ENCODE measurements around the gene ASMTL. TPM values are rescaled to one million over a fixed set of nuclear protein-coding genes. Genes with fewer than 3 reads are reported as not detected.

ASMTL gene
- total RNA-seq, 2 donors from 2014 or later, result 46.7 to 80.9 TPM

DNA sequence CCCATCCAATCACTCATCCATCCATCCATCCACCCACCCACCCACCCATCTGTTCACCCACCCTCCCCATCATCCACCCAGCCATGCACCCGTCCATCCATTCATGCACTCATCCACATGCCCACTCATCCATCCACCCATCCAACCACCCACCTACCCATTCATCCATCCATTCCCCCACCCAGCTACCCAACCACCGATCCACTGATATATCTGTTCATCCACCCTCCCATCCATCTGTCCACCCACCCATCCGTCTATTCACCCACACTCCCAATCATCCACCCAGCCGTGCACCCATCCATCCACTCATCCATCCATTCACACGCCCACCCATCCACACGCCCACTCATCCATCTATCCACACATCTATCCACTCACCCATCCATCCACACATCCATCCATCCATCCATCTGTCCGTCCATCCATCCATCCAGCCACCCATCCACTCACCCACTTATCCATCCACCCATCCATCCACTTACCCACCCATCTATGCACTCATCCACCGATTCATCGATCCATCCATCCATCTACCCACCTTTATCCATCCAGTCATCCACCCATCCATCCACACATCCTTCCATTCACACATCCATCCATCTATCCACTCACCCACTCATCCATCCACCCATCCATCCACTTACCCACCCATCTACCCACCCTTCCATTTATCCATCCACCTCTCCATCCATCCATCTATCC is 28.4 kb downstream of the ASMTL start:
- H3K9me3 Mint-ChIP-seq, result peaks cover 38% of the 10 kb centered on the region
- DNase-seq, result no peak
- H3K36me3 ChIP-seq (ENCODE audit: control insufficient read depth, insufficient read depth, low read length), result peaks cover 42% of the 10 kb centered on the region
- no peak overlapping the region for H3K4me3 Mint-ChIP-seq
- no peaks in the 10 kb centered on the region for H3K27me3 Mint-ChIP-seq (ENCODE audit: insufficient read depth)
- 76 to 77% methylated on average over 8 to 9 of the region's 9 CpGs for WGBS, 2 experiments (ENCODE audit: insufficient coverage in 1 of 2, insufficient read length in 1 of 2)
- H3K27me3 ChIP-seq (ENCODE audit: control insufficient read depth, insufficient read depth, low read length, poor library complexity, severe bottlenecking), result no peaks in the 10 kb centered on the region
- no peaks in the 10 kb centered on the region for H3K4me1 ChIP-seq (ENCODE audit: control insufficient read depth, insufficient read depth, low read length)
- H3K36me3 Mint-ChIP-seq (ENCODE audit: low read depth), result peaks cover 79% of the 10 kb centered on the region
- peaks cover 29% of the 10 kb centered on the region for H3K9me3 ChIP-seq (ENCODE audit: control insufficient read depth, low read length)
- H3K27ac Mint-ChIP-seq, result no peak overlapping the region
- no peak overlapping the region for H3K27ac ChIP-seq (ENCODE audit: low read depth, low read length)
- peaks cover 12% of the 10 kb centered on the region for H3K4me1 Mint-ChIP-seq
- H3K9ac ChIP-seq (ENCODE audit: extremely low read depth, low read length, poor library complexity, severe bottlenecking), result no peak overlapping the region
- no peak overlapping the region for H3K4me3 ChIP-seq (ENCODE audit: low read length)
- TF ChIP-seq, protein P1, sequence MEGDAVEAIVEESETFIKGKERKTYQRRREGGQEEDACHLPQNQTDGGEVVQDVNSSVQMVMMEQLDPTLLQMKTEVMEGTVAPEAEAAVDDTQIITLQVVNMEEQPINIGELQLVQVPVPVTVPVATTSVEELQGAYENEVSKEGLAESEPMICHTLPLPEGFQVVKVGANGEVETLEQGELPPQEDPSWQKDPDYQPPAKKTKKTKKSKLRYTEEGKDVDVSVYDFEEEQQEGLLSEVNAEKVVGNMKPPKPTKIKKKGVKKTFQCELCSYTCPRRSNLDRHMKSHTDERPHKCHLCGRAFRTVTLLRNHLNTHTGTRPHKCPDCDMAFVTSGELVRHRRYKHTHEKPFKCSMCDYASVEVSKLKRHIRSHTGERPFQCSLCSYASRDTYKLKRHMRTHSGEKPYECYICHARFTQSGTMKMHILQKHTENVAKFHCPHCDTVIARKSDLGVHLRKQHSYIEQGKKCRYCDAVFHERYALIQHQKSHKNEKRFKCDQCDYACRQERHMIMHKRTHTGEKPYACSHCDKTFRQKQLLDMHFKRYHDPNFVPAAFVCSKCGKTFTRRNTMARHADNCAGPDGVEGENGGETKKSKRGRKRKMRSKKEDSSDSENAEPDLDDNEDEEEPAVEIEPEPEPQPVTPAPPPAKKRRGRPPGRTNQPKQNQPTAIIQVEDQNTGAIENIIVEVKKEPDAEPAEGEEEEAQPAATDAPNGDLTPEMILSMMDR (conservative IDR thresholded peaks at IDR 0.05), result no peak

GRCh38 chrX:1423215-1423614 is 29.5 kb downstream of the ASMTL start:
- H3K27me3 Mint-ChIP-seq (ENCODE audit: insufficient read depth), result no peaks in the 10 kb centered on the region
- DNase-seq, result no peak
- H3K4me3 Mint-ChIP-seq, result no peak overlapping the region
- Histone ChIP-seq H3K4me1 (ENCODE audit: control insufficient read depth, insufficient read depth, low read length) (no peaks in the 10 kb centered on the region), H3K27me3 (ENCODE audit: control insufficient read depth, insufficient read depth, low read length, poor library complexity, severe bottlenecking) (no peaks in the 10 kb centered on the region), H3K27ac (ENCODE audit: low read depth, low read length) (no peak overlapping the region), H3K9ac (ENCODE audit: extremely low read depth, low read length, poor library complexity, severe bottlenecking) (no peak overlapping the region), H3K4me3 (ENCODE audit: low read length) (no peak overlapping the region), H3K36me3 (ENCODE audit: control insufficient read depth, insufficient read depth, low read length) (peaks cover 49% of the 10 kb centered on the region), H3K9me3 (ENCODE audit: control insufficient read depth, low read length) (peaks cover 33% of the 10 kb centered on the region)
- peaks cover 84% of the 10 kb centered on the region for H3K36me3 Mint-ChIP-seq (ENCODE audit: low read depth)
- WGBS, 2 experiments (ENCODE audit: insufficient coverage in 1 of 2, insufficient read length in 1 of 2), result 69 to 82% methylated on average over 2 of the region's 2 CpGs
- peaks cover 38% of the 10 kb centered on the region for H3K9me3 Mint-ChIP-seq
- TF ChIP-seq, protein P1 (conservative IDR thresholded peaks at IDR 0.05), result no peak
- H3K4me1 Mint-ChIP-seq, result peaks cover 12% of the 10 kb centered on the region
- H3K27ac Mint-ChIP-seq, result no peak overlapping the region

- Mint-ChIP-seq H3K4me3 (no peak overlapping the region), H3K27me3 (ENCODE audit: insufficient read depth) (no peaks in the 10 kb centered on the region), H3K4me1 (peaks cover 12% of the 10 kb centered on the region), H3K36me3 (ENCODE audit: low read depth) (peaks cover 76% of the 10 kb centered on the region), H3K27ac (no peak overlapping the region), H3K9me3 (peaks cover 38% of the 10 kb centered on the region)
- peaks cover 35% of the 10 kb centered on the region for H3K9me3 ChIP-seq (ENCODE audit: control insufficient read depth, low read length)
- H3K27ac ChIP-seq (ENCODE audit: low read depth, low read length), result no peak overlapping the region
- H3K4me1 ChIP-seq (ENCODE audit: control insufficient read depth, insufficient read depth, low read length), result no peaks in the 10 kb centered on the region
- H3K36me3 ChIP-seq (ENCODE audit: control insufficient read depth, insufficient read depth, low read length), result peaks cover 53% of the 10 kb centered on the region
- TF ChIP-seq, protein P1 (conservative IDR thresholded peaks at IDR 0.05), result no peak
- H3K9ac ChIP-seq (ENCODE audit: extremely low read depth, low read length, poor library complexity, severe bottlenecking), result no peak overlapping the region
- no peak for DNase-seq
- WGBS, 2 experiments (ENCODE audit: insufficient coverage in 1 of 2, insufficient read length in 1 of 2), result 94 to 100% methylated on average over 1 to 4 of the region's 4 CpGs
- H3K4me3 ChIP-seq (ENCODE audit: low read length), result peak overlapping the region; percentile 34
- H3K27me3 ChIP-seq (ENCODE audit: control insufficient read depth, insufficient read depth, low read length, poor library complexity, severe bottlenecking), result no peaks in the 10 kb centered on the region
These were observed 30.6 kb downstream of the ASMTL start for GRCh38 chrX:1422135-1422465.
